H4 (cell line): ENCODE measurements around the gene ADAM10. TPM values are rescaled to one million over a fixed set of nuclear protein-coding genes. Genes with fewer than 3 reads are reported as not detected.

ENCODE experiments used
- DNase-seq: peaks from one replicate; pipeline ENCODE4 v3.0.0-alpha.2; 2015; ENCODE audit warnings: low spot score
- total RNA-seq: library from RNA; depleted of rRNA; stranded (reverse); fragments of >200 nt; shearing (Covaris generic); gene quantifications from 2 replicates; pipeline ENCODE4 v1.2.3, GENCODE V29; 2014

The ADAM10 gene
- total RNA-seq, 1 experiment from 2014 or later = 58.3 TPM

DNA sequence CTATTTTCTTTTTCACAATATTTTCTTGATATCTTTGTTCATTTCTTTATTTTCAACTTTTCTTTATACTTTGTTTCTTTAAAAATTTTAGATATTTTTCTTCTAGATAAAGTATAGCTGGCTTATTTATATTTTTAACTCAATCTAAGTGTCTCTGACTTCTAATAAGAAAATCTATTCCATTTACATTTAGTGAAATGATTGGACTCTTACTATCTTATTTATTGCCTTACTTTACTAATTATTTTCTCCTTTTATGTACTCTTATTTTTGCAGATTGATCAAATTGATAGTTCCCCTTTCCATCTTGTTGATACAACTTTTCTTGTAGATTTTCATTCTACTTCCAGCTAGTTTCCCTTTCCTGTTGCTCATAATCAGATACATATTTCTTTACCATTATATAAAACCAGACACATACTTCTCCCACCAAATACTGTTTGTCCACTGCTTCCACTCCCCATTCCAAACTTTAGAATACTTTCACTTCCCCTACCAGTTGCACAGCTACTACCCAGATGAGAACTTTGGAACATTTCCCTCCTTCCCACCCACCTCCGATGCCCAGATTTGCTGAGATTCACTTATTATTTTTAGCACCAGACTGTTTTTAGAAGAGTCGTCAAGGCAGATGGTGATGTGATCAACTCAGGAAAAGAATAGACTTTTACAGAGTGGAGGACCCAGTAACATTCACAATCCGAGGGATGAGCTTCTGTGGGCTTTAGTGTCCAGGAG, 166.2 kb downstream of the ADAM10 start:
- no peak for DNase-seq

DNA sequence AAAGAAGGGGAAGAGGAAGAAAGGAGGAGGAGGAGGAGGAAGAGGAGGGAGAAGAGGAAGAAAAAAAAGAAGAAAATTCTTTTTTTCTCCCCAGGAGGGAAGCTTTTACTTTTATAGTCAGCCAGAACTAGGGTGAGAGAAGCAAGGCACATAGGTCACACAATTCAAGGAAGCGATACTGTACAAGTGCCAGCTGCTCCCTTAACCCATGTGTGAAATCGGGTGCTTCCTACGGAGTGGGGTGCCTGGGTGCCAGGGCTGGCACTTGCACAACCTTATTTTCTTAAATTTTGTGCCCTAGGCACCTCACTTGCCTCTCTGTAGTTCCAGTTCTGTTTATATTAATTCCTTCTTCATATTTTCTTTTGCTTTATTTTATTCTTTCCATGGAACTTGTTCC, 167.3 kb downstream of the ADAM10 start:
- DNase-seq = no peak

DNA sequence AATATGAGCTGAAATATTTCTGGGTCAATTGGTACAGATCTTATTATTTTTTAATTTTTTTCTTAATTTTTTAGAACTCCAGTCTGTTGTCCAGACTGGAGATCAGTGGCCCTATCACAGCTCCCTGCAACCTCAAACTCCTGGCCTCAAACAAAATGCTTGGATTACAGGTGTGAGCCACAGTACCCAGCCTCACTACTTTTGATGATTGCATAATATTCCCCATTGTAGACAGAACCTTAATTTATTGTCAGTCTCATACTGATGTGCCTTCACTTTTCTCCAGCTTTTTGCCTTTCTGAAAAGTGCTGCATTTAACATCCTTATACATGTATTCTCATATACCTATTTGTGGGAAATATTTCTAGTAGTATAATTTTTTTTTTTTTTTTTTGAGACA, 172.8 kb downstream of the ADAM10 start:
- DNase-seq = no peak

DNA sequence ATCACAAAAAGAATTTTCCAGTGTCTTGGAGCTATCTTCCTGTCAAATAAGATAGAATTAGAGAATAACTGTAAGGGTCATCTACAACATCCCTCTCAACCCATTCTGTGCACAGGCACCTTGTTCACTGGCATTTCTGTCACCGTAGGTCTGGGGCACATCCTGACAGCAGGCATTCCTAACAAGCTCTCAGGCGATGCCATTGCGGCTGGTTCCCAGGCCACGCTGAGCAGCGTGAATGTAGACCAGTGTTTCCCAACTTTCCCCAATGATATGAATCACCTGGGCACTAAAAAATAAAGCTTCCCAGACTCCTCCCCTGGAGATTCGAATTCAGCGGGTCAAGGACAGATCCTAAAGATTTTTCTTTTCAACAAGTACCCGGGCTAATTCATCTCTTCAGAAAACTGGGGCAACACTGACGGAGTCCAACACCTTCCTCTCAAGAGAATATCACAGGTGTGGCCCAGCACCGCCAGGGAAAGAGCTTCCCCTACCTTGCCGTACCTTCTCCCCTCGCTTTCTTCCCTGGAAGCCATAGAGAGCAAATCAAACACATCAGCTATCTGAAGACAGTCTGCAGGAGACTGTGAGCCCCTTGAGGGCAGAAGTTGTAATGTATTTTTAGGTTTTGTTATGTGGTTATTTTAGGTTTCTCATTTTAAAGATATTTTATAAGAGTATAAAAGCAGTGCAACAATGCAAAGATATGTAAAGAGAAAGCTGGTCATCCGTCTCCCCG, 174.3 kb downstream of the ADAM10 start:
- no peak for DNase-seq

DNA sequence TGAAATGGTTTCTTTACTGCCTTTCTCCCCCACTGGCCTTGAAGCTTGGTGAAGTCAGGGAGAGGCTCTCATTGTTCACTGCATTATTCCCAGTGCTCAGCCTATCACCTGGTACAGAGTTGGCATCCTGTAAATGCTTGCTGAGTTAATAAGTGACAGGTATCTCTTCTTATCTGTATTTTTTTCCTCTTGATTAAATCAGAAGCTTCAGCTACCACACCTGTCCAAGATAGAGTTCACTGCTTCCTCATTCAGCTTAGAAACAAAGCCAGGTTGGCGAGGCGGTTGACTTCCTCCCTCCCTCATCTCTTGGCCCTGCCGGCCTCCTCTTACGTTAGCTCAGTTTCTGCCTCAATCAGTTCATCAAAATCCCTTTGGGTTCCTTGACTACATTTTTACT, 174.9 kb downstream of the ADAM10 start:
- no peak for DNase-seq

DNA sequence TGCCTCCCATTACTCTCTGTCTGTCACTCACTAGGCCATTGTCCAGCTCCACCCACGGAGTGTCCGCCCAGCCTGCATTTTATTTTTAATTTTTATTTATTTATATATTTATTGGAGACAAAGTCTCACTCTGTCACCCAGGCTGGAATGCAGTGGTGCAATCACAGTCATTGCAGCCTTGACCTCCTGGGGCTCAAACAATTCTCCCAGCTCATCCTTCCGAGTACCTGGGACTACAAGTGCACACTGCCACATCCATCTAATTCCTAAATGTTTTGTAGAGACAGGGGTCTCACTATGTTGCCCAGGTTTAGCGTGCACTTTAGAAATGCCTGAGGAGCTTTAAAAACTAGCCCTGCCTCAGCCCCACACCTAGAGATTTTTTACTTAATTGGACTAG, 176.2 kb downstream of the ADAM10 start:
- DNase-seq = no peak

DNA sequence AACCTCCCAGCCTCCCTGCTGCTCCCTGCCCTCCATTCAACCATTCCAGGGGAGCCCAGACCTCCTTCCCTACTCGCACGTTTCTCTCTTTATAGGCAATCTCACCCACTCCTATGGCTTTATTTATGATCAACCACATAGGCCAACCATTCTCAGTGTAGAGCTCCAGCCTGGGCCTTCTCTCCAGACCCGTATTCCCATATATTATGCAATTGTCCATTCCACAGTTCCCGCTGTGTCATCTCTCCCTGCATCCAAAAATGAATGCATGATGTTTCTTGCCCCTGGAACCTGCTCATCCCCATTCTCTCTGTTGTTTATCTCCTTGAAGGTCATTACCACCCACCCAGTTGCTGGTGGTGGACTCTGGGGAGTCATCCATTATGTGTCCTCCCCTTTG, 177.0 kb downstream of the ADAM10 start:
- no peak for DNase-seq

DNA sequence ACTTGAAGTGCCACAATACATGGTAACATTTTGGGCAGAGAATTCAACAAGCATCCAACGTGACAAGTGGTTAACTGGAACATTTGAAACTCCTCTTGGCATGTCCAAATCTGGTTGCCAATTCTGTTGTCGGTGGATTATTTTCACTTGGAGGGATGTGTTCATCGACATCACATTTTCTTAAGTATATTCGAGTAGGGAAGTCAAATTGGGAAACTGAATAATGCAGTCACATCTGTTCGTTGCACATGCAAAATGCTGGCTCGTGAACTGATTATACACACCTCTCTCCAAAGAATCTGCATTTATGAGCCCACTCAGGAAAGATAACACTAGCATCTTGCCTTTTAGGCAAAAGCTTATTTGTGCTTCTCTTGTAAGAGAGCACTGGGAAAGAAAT, 178.0 kb downstream of the ADAM10 start:
- no peak for DNase-seq

DNA sequence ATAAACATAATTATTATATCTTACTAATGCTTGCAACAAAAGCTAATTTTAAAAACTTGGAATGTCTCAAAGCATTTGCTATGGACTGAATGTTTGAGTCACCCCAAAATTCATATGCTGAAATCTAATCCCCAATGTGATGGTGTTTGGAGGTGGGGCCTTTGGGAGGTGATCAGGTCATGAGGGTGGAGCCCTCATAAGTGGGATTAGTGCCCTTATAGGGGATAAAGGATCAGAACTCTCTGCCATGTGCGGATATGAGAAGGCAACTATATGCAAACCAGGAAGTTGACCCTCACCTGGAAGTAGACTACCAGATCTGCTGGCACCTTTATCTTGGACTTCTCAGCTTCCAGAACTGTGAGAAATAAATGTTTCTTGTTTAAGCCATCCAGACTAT, 180.1 kb downstream of the ADAM10 start:
- no peak for DNase-seq

DNA sequence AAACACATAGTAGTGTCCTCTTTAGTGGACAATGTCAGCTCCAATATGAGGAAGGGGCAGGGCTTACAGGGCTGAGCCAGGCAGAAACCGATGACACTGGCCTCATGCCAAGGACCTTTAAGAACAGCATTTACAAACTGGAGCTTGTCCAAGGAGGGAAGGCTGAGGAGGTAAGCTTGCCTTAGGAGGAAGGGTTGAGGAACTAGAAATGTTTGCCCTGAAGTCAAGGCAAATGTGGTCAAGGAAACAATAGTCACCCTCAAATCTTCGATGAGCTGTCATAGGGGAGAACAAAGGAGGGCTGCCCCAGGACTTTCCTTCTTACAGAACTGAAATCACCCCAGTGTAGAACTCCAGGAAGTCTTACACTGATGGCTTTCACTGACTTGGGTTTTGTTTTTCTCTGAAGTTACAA, 181.3 kb downstream of the ADAM10 start:
- peak; percentile 25 for DNase-seq

DNA sequence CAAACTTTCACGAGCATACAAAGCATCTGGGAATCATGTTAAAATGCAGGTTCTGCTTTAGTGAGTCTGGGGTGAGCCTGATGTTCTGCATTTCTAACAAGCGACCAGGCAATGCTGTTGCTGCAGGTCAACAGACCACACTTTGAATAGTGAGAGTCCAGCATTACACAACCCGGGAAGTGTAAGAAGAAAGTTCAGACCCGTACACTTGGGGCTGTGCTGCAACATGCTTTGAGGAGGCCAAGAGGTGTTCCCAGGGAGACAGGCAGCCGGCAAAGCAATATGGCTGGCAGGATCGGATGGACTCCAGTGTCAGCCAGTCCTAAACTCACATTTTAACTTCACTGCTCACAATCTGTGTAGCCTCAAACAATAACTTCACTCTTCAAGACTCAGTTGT, 183.5 kb downstream of the ADAM10 start:
- no peak for DNase-seq

DNA sequence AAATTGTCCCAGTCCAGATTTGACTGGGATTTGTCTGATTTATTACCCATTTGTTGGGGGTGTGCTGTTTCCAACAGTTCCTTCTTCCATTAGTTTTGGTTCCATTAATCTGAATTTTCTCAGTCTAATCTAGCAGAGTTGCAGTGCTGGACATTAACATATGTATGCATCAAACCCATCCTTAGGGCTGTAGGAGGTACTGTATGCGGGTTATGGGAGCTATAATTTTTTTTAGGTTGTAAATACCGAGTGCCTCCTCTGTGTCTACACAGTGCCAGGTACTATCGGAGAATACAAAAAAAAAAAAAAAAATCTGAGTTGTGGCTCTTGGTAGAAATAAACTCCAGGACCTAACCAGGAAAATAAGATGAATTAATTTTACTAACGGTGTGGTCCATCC, 183.9 kb downstream of the ADAM10 start:
- no peak for DNase-seq

DNA sequence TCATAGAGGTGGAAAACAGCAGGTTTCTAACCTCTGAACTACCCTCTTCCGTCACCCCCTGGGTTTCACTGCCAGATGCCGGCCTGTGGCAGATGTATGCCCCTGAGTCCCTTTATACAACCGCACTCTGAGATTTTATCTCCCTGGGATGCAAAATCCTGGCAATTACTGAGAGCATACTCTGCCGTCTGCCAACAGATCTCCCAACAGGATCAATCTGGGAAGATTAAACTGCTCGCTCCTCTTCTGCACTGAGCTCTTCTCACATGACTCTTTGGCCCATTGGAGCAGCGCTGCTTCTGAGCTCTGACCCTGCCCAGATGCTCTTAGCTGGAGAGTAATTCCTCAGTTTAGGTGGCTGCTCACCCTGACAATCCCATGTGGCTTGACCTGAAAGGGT, 184.5 kb downstream of the ADAM10 start:
- DNase-seq = no peak

DNA sequence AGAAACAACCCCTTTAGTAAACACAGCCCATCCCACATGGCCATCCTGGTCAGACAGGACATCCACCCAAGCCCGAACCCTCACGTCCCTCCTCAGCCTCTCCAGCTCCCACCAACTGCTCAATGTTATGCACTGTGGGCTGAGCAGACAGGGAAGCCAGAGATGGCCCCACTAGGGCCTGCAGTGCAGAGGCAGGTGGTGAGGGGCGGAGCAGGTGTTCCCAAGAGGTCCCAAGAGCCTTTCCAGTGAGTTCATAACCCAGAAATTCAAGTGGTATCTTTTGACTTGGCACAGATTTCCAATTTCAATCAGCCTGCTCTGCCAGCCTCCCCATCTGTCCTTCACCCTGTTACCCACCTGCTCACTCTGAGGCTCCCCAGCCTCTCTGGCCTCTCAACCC, 187.4 kb downstream of the ADAM10 start:
- DNase-seq = no peak

DNA sequence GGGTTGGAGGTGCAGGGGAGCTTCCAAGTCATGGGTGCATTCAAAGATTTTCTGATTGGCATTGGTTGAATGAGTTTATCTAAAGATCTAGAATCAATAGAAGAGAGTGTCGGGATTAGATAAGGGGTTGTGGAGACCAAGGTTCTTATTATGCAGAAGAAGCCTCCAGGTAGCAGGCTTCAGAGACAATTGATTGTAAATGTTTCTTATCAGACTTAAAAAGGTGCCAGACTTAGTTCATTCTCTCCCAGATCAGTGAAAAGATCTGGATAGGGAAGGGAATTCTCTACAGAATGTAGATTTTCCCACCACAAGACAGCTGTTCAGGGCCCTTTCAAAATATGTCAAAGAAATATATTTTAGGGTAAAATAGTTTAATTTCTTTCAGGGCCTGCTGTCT, 188.2 kb downstream of the ADAM10 start:
- DNase-seq = no peak

DNA sequence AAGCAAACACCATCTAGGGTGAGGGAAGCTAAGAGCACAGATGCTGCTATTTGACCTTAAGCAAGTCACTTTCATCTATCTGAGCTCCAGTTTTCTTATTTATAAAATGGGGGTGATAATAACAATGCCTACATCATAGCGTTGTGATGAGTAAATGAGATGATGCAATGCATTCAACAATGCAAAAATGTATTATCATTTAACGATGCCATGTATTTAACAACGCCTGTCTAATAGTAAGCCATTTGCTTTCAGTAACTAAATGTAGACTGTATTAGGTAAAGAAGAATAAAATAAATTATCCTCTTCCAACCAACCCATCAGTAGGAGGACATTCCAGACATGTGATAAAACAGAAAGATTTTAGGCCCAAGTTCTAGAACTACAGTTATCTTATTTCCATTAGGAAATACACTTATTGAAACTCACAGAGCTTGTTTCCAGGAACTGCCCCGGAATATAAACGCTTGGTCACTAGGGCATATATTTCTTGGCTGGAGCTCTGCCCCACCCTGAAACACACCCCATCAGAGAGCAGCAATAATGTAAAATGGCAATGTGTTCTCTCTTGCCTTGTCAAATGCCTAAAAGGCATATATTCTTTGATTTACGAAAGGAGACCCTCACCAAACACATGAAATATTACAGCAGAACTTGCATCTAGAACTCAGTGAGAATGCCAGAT, 189.5 kb downstream of the ADAM10 start:
- no peak for DNase-seq

DNA sequence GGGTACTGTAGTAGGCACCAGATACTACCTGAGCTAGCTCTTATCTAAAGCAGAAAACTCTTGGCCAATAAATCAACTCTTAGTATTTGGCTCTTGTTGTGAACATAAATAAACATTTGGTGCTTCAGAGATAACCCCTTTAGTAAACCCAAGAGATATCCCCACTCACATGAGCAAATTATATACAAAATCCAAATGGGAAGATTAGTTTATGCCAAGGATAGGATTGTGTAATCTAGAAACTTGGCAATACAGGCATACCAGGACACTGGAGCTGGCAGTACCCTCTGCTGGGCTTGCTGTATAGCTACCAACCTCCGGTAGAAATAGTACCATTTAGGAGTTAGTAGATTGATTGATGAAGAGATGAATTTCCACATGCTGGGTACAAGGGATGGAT, 190.7 kb downstream of the ADAM10 start:
- DNase-seq = no peak

DNA sequence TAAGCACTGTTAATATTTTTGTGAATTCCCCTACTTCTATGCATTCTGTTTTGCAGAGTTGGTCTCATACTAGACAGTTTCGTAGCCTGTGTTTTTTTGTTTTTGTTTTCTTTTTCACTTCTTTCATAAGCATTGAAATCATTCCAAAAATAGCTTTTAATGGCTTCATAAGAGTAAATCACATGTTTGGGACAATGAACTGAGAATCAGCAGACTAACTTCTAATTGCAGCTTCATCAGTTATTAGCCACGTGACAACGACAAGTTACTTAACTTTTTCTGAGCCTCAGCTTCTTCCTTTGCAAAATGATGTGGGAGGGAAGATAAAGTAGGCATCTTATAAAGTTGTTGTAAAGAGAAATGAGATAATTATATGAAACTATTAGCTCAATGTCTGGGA, 193.0 kb downstream of the ADAM10 start:
- DNase-seq = no peak

DNA sequence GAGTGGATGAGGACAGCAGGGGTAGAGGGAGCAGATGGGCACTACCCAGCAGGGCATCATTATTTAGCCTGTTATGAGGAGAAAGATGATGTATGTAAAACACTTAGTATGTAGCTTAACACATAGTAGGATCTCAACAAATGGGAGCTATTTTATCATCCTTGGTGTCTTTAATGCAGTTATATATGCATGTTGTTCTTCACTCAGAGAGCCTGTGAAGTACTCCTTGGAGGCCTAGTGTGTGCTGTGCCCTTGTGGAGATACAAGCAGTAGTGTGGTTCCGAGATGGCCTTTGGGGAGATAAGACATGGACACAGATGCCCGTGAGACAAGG, 193.5 kb downstream of the ADAM10 start:
- DNase-seq = no peak

DNA sequence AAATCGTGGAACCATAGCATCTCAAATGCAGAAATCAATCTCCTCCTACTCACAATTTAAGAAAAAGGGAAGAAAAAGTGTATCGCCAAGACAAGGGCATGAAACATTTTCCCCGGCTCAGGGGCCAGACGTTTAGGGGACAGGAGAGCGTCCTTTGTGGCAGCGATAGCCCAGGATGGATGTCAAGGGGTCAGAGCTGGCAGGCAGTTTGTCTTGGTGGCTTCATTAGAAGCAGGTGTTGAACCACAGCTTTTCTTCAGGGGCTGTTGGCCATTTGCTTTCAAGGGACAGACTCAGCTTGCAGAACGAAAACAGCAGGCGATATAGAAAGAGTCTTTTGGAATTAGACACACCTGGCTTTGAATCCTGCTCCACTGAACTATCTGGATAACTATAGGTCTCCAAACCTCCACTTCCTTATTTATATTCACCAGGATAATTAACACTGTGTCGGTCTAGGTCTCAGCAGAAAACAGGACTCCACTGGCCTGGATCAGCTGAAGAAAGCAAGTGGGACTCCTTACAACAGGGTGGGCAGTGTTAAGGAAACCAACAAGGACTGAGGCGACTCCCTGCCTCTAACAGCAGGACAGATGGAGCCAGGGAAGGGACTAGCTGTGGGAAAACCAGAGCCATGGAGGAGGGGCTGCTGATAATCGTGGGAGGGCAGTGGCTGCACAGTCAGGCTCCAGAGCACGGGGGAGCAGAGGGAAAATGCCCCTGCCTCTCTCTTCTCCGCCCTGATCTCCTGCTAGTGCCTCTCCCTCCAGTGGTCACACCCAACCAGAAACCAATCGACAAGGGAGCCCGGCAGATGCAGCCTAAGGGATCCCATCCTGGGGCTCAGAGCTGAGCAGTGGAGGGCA, 194.1 kb downstream of the ADAM10 start:
- DNase-seq = no peak

DNA sequence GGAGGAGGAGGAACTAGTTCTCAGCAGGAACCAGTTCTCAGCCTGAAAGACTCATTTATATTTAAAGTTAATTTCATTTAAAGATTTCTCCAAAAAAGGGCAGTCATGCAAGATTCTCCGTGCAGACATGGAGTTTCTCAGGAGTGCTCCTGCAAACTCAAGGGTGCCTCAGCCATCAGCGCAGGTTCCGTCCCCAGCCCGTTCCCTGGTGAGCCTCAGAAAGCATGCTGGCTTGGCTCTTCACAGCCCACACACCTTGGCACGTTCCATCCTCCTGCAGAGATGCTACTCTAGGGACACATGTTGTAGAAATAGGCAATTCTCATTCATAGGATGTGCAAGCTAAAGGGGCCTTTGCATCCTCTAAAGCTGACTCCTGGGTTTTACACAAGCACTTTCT, 194.7 kb downstream of the ADAM10 start:
- DNase-seq = no peak

DNA sequence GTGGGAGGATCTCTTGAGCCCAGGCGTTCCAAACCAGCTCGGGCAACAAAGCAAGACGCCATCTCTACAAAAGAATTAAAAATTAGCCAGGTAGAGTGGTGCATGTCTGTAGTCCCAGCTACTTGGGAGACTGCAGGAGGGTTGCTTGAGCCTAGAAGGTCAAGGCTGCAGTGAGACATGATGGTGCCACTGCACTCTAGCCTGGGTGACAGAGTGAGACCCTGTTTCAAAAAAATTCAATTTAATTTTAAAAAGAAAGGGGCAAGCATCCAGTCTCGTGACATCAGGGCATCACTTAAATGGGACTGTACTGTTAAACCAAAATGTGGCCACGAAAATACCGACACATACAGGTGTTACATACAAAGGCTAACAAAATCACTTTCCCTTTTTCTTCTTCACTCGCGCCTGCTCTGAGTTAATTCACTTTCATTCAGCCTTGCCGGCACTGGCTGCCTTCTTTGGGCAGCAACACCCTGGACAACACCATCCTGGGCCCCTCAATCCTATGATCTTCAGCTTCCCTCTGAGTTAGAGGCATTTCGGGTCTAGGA, 196.1 kb downstream of the ADAM10 start:
- no peak for DNase-seq
